Measurements from ENCODE around the gene GRM1.

Gene GRM1

DNA sequence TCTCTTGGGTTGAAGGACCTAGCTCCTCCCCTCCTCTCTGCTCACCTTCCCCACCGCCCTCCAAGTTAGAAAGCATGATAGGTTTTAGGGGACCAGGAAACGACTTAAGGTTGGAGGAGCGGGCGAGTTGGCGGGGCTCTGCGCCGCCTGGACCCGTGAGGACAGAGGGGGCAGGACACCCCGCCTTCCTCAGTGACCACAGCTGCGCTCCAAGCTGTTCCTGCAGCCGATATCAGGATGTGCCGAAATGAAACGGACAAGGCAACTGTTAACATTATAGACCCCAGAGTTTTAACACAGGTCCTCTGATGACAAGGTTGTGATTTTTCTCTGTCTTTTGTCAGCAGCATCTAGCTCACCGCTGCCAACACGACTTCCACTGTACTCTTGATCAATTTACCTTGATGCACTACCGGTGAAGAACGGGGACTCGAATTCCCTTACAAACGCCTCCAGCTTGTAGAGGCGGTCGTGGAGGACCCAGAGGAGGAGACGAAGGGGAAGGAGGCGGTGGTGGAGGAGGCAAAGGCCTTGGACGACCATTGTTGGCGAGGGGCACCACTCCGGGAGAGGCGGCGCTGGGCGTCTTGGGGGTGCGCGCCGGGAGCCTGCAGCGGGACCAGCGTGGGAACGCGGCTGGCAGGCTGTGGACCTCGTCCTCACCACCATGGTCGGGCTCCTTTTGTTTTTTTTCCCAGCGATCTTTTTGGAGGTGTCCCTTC is at the start of gene GRM1:
TSS of gene GRM1 (plus strand) at position 212 of the 722 bp plus-strand sequence. CDS start at position 668, 456 bp downstream.
- no peak within 1 kb of the TSS for H3K4me3 ChIP-seq (ENCODE audit: low read depth, low read length)
- TF ChIP-seq, protein P1, sequence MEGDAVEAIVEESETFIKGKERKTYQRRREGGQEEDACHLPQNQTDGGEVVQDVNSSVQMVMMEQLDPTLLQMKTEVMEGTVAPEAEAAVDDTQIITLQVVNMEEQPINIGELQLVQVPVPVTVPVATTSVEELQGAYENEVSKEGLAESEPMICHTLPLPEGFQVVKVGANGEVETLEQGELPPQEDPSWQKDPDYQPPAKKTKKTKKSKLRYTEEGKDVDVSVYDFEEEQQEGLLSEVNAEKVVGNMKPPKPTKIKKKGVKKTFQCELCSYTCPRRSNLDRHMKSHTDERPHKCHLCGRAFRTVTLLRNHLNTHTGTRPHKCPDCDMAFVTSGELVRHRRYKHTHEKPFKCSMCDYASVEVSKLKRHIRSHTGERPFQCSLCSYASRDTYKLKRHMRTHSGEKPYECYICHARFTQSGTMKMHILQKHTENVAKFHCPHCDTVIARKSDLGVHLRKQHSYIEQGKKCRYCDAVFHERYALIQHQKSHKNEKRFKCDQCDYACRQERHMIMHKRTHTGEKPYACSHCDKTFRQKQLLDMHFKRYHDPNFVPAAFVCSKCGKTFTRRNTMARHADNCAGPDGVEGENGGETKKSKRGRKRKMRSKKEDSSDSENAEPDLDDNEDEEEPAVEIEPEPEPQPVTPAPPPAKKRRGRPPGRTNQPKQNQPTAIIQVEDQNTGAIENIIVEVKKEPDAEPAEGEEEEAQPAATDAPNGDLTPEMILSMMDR (IDR thresholded peaks at IDR 0.05; ENCODE audit: borderline replicate concordance, insufficient read depth, low read depth, low read length): no peak

DNA sequence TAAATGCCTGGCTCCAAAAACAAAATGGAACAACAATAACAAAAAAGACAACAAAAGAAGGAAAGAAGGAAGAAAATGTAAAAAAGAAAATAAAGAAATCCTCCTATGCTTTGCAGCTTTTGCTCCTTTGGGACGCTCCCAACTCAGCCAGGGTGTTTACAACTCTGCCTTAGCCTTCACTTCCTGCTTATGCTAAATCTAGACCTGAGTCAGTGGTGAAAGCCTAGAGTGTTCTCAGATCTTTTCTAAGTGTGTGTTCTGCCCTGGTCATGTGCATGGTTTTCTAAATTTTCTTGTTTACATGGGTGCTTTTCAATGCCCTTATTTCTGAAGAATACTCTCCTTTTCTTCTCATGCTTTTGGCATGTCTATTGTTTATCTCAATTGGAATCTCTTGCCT is 19.5 kb upstream of the GRM1 start:
- TF ChIP-seq, protein P1 (IDR thresholded peaks at IDR 0.05; ENCODE audit: borderline replicate concordance, insufficient read depth, low read depth, low read length): no peak
- H3K4me3 ChIP-seq (ENCODE audit: low read depth, low read length): no peak overlapping the region

- TF ChIP-seq, protein P1 (IDR thresholded peaks at IDR 0.05; ENCODE audit: borderline replicate concordance, insufficient read depth, low read depth, low read length): no peak
- H3K4me3 ChIP-seq (ENCODE audit: low read depth, low read length): no peak overlapping the region
Measured at GRCh38 chr6:146014233-146014632, 14.6 kb upstream of the GRM1 start.

- H3K4me3 ChIP-seq (ENCODE audit: low read depth, low read length): no peak overlapping the region
- TF ChIP-seq, protein P1 (IDR thresholded peaks at IDR 0.05; ENCODE audit: borderline replicate concordance, insufficient read depth, low read depth, low read length): no peak
Measured at GRCh38 chr6:146017672-146018071, 11.2 kb upstream of the GRM1 start.

- TF ChIP-seq, protein P1 (IDR thresholded peaks at IDR 0.05; ENCODE audit: borderline replicate concordance, insufficient read depth, low read depth, low read length): no peak
- no peak overlapping the region for H3K4me3 ChIP-seq (ENCODE audit: low read depth, low read length)
Measured at GRCh38 chr6:146026873-146027272, 2.0 kb upstream of the GRM1 start.

DNA sequence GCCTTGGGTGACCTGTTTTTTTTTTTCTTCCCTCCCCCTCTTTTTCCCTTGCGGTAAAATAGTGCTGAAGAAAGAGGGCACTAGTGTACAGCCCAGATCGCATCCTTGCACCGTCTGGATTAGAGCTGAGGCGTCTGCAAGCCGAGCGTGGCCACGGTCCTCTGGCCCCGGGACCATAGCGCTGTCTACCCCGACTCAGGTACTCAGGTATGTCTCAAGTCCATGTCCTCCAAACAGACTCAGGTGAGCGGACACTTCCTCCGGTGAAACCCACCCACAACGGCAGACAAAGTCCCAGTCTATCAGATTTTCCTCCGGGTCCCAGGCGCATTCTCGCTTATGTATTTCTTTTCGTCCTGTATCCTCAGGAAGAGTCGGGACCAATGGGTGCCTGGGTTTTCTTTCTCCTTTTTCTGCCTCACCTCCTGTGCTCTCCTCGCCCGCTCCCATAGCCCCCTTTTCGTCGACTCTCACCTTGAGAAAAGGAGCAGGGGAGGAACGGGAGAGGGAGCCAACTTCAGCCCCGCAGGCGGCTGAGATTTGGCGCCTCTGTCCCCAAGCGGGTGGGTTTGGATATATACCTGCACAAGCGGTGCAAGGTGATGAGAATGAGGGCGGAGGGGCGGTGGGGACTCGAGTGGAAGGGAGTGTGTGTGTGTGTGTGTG is 1.1 kb upstream of the GRM1 start:
- TF ChIP-seq, protein P1 (IDR thresholded peaks at IDR 0.05; ENCODE audit: borderline replicate concordance, insufficient read depth, low read depth, low read length): no peak
- H3K4me3 ChIP-seq (ENCODE audit: low read depth, low read length): no peak overlapping the region

All from GM12875 (cell line).